ENCODE results near the gene SLC25A36. TPM values are rescaled to one million over a fixed set of nuclear protein-coding genes. Genes with fewer than 3 reads are reported as not detected.

SLC25A36 gene
- total RNA-seq, 1 donor from 2014 or later = 203 TPM

GRCh38 chr3:140910860-140911259 lies 30.8 kb upstream of the SLC25A36 start:
- Histone ChIP-seq H3K36me3 (no peaks in the 10 kb centered on the region), H3K27ac (no peak overlapping the region), H3K9me3 (ENCODE audit: low read depth) (no peaks in the 10 kb centered on the region), H3K9ac (no peak overlapping the region), H3K79me2 (ENCODE audit: low read depth) (no peaks in the 10 kb centered on the region), H4K20me1 (ENCODE audit: low read depth) (no peaks in the 10 kb centered on the region), H3K4me1 (no peaks in the 10 kb centered on the region), H3K4me2 (peak overlapping the region; percentile 68), H2AFZ (replicated peaks) (peak overlapping the region; percentile 98), H3F3A (ENCODE audit: low read depth) (no peaks in the 10 kb centered on the region), H3K27me3 (peaks cover 4% of the 10 kb centered on the region), H3K4me3 (peak overlapping the region; percentile 46)
- Mint-ChIP-seq H3K27ac (no peak overlapping the region), H3K36me3 (no peaks in the 10 kb centered on the region), H3K4me3 (no peak overlapping the region), H3K27me3 (ENCODE audit: insufficient read depth, low read depth) (no peaks in the 10 kb centered on the region), H3K9me3 (no peaks in the 10 kb centered on the region), H3K4me1 (peaks cover 10% of the 10 kb centered on the region)
- TF ChIP-seq EZH2phosphoT487 (IDR thresholded peaks at IDR 0.05) (no peak), CTCF (IDR thresholded peaks at IDR 0.05) (peak; percentile 41), EZH2 (IDR thresholded peaks at IDR 0.05) (no peak)
- peak; percentile 74 for DNase-seq (ENCODE audit: low spot score)

- no peak for DNase-seq (ENCODE audit: low spot score)
- Histone ChIP-seq H3K4me3 (no peak overlapping the region), H3K9me3 (ENCODE audit: low read depth) (no peaks in the 10 kb centered on the region), H3K79me2 (ENCODE audit: low read depth) (no peaks in the 10 kb centered on the region), H3K4me1 (no peaks in the 10 kb centered on the region), H3K27ac (no peak overlapping the region), H4K20me1 (ENCODE audit: low read depth) (no peaks in the 10 kb centered on the region), H3K4me2 (no peak overlapping the region), H3F3A (ENCODE audit: low read depth) (no peaks in the 10 kb centered on the region), H3K27me3 (peaks cover 6% of the 10 kb centered on the region), H2AFZ (replicated peaks) (no peak overlapping the region), H3K9ac (no peak overlapping the region), H3K36me3 (no peaks in the 10 kb centered on the region)
- Mint-ChIP-seq H3K4me1 (peaks cover 10% of the 10 kb centered on the region), H3K4me3 (no peak overlapping the region), H3K36me3 (no peaks in the 10 kb centered on the region), H3K27me3 (ENCODE audit: insufficient read depth, low read depth) (no peaks in the 10 kb centered on the region), H3K27ac (no peak overlapping the region), H3K9me3 (no peaks in the 10 kb centered on the region)
- TF ChIP-seq CTCF (IDR thresholded peaks at IDR 0.05) (no peak), EZH2phosphoT487 (IDR thresholded peaks at IDR 0.05) (no peak), EZH2 (IDR thresholded peaks at IDR 0.05) (no peak)
Observed at GRCh38 chr3:140911822-140912221, 29.8 kb upstream of the SLC25A36 start.

GRCh38 chr3:140913728-140914127 lies 27.9 kb upstream of the SLC25A36 start:
- H3K4me3 Mint-ChIP-seq = no peak overlapping the region

More at GRCh38 chr3:140913728-140914127, 27.9 kb upstream of the SLC25A36 start:
- no peaks in the 10 kb centered on the region for H3K4me1 ChIP-seq
- H4K20me1 ChIP-seq (ENCODE audit: low read depth) = no peaks in the 10 kb centered on the region
- H3K4me2 ChIP-seq = no peak overlapping the region
- no peak overlapping the region for H3K27ac ChIP-seq
- H3K9ac ChIP-seq = no peak overlapping the region
- H3K9me3 ChIP-seq (ENCODE audit: low read depth) = no peaks in the 10 kb centered on the region
- no peak overlapping the region for H3K4me3 ChIP-seq
- peaks cover 3% of the 10 kb centered on the region for H3K27me3 Mint-ChIP-seq (ENCODE audit: insufficient read depth, low read depth)
- no peaks in the 10 kb centered on the region for H3F3A ChIP-seq (ENCODE audit: low read depth)
- H3K27me3 ChIP-seq = peaks cover 8% of the 10 kb centered on the region
- TF ChIP-seq EZH2phosphoT487 (IDR thresholded peaks at IDR 0.05) = no peak
- no peak for TF ChIP-seq EZH2 (IDR thresholded peaks at IDR 0.05)
- no peak for TF ChIP-seq CTCF (IDR thresholded peaks at IDR 0.05)
- no peak for DNase-seq (ENCODE audit: low spot score)
- H3K4me1 Mint-ChIP-seq = peaks cover 10% of the 10 kb centered on the region
- H3K36me3 ChIP-seq = no peaks in the 10 kb centered on the region
- no peak overlapping the region for H2AFZ ChIP-seq (replicated peaks)
- no peaks in the 10 kb centered on the region for H3K36me3 Mint-ChIP-seq
- no peaks in the 10 kb centered on the region for H3K9me3 Mint-ChIP-seq
- no peaks in the 10 kb centered on the region for H3K79me2 ChIP-seq (ENCODE audit: low read depth)
- H3K27ac Mint-ChIP-seq = no peak overlapping the region
